ENCODE data around the gene BICC1. TPM values are rescaled to one million over a fixed set of nuclear protein-coding genes. Genes with fewer than 3 reads are reported as not detected.

The BICC1 gene
- total RNA-seq, 2 donors from 2014 or later, result 0.27 to 0.40 TPM

GRCh38 chr10:58555930-58556311 is 43.2 kb downstream of the BICC1 start:
- peaks cover 13% of the 10 kb centered on the region for H3K9me3 ChIP-seq (ENCODE audit: control insufficient read depth, low read length)
- TF ChIP-seq CTCF (conservative IDR thresholded peaks at IDR 0.05), result no peak
- Mint-ChIP-seq H3K27me3 (ENCODE audit: insufficient read depth) (no peaks in the 10 kb centered on the region), H3K9me3 (peaks cover 3% of the 10 kb centered on the region), H3K4me1 (peaks cover 4% of the 10 kb centered on the region), H3K36me3 (ENCODE audit: low read depth) (no peaks in the 10 kb centered on the region), H3K4me3 (no peak overlapping the region), H3K27ac (no peak overlapping the region)
- no peak overlapping the region for H3K27ac ChIP-seq (ENCODE audit: low read depth, low read length)
- no peak overlapping the region for H3K9ac ChIP-seq (ENCODE audit: extremely low read depth, low read length, poor library complexity, severe bottlenecking)
- 92% methylated on average over 2 of the region's 2 CpGs; no CpG with 5 or more reads in 1 of the 2 experiments for WGBS, 2 experiments (ENCODE audit: insufficient coverage in 1 of 2, insufficient read length in 1 of 2)
- no peak for DNase-seq
- no peaks in the 10 kb centered on the region for H3K36me3 ChIP-seq (ENCODE audit: control insufficient read depth, insufficient read depth, low read length)
- no peaks in the 10 kb centered on the region for H3K4me1 ChIP-seq (ENCODE audit: control insufficient read depth, insufficient read depth, low read length)
- H3K4me3 ChIP-seq (ENCODE audit: low read length), result no peak overlapping the region
- H3K27me3 ChIP-seq (ENCODE audit: control insufficient read depth, insufficient read depth, low read length, poor library complexity, severe bottlenecking), result no peaks in the 10 kb centered on the region

- H3K9ac ChIP-seq (ENCODE audit: extremely low read depth, low read length, poor library complexity, severe bottlenecking), result no peak overlapping the region
- Mint-ChIP-seq H3K4me1 (peaks cover 4% of the 10 kb centered on the region), H3K36me3 (ENCODE audit: low read depth) (no peaks in the 10 kb centered on the region), H3K4me3 (no peak overlapping the region), H3K27me3 (ENCODE audit: insufficient read depth) (no peaks in the 10 kb centered on the region), H3K27ac (no peak overlapping the region), H3K9me3 (peaks cover 3% of the 10 kb centered on the region)
- no peak for DNase-seq
- no peaks in the 10 kb centered on the region for H3K27me3 ChIP-seq (ENCODE audit: control insufficient read depth, insufficient read depth, low read length, poor library complexity, severe bottlenecking)
- no peaks in the 10 kb centered on the region for H3K4me1 ChIP-seq (ENCODE audit: control insufficient read depth, insufficient read depth, low read length)
- no peak overlapping the region for H3K27ac ChIP-seq (ENCODE audit: low read depth, low read length)
- 89 to 100% methylated on average over 1 to 5 of the region's 5 CpGs for WGBS, 2 experiments (ENCODE audit: insufficient coverage in 1 of 2, insufficient read length in 1 of 2)
- peaks cover 16% of the 10 kb centered on the region for H3K9me3 ChIP-seq (ENCODE audit: control insufficient read depth, low read length)
- no peak for TF ChIP-seq CTCF (conservative IDR thresholded peaks at IDR 0.05)
- H3K4me3 ChIP-seq (ENCODE audit: low read length), result no peak overlapping the region
- no peaks in the 10 kb centered on the region for H3K36me3 ChIP-seq (ENCODE audit: control insufficient read depth, insufficient read depth, low read length)
These were observed 44.0 kb downstream of the BICC1 start for GRCh38 chr10:58556516-58557165.

- Histone ChIP-seq H3K4me1 (ENCODE audit: control insufficient read depth, insufficient read depth, low read length) (no peaks in the 10 kb centered on the region), H3K27ac (ENCODE audit: low read depth, low read length) (no peak overlapping the region), H3K27me3 (ENCODE audit: control insufficient read depth, insufficient read depth, low read length, poor library complexity, severe bottlenecking) (no peaks in the 10 kb centered on the region), H3K9me3 (ENCODE audit: control insufficient read depth, low read length) (peaks cover 20% of the 10 kb centered on the region), H3K36me3 (ENCODE audit: control insufficient read depth, insufficient read depth, low read length) (no peaks in the 10 kb centered on the region), H3K9ac (ENCODE audit: extremely low read depth, low read length, poor library complexity, severe bottlenecking) (no peak overlapping the region), H3K4me3 (ENCODE audit: low read length) (no peak overlapping the region)
- H3K36me3 Mint-ChIP-seq (ENCODE audit: low read depth), result no peaks in the 10 kb centered on the region
- peaks cover 4% of the 10 kb centered on the region for H3K4me1 Mint-ChIP-seq
- DNase-seq, result no peak
- no peak overlapping the region for H3K27ac Mint-ChIP-seq
- no peak for TF ChIP-seq CTCF (conservative IDR thresholded peaks at IDR 0.05)
- H3K4me3 Mint-ChIP-seq, result no peak overlapping the region
- H3K9me3 Mint-ChIP-seq, result peaks cover 7% of the 10 kb centered on the region
- 88 to 89% methylated on average over 1 of the region's 1 CpG for WGBS, 2 experiments (ENCODE audit: insufficient coverage in 1 of 2, insufficient read length in 1 of 2)
- H3K27me3 Mint-ChIP-seq (ENCODE audit: insufficient read depth), result no peaks in the 10 kb centered on the region
These were observed 45.0 kb downstream of the BICC1 start for GRCh38 chr10:58557714-58558113.

Data from endodermal cell (in vitro differentiated cells).